ENCODE measurements around the gene ALOX5.
A peak's percentile ranks its signal among the peaks of the same experiment; 100 is the strongest.
"Not testable (repeated sequence)": the region's sequence is repeated elsewhere in the genome, so short reads cannot be mapped to it uniquely, and the experiment has no call there.

The ALOX5 gene

GRCh38 chr10:45457487-45457886 lies 83.5 kb downstream of the ALOX5 start:
- no peak for DNase-seq (ENCODE audit: extremely low spot score, insufficient read length, low read depth)
- FAIRE-seq = no peak

DNA sequence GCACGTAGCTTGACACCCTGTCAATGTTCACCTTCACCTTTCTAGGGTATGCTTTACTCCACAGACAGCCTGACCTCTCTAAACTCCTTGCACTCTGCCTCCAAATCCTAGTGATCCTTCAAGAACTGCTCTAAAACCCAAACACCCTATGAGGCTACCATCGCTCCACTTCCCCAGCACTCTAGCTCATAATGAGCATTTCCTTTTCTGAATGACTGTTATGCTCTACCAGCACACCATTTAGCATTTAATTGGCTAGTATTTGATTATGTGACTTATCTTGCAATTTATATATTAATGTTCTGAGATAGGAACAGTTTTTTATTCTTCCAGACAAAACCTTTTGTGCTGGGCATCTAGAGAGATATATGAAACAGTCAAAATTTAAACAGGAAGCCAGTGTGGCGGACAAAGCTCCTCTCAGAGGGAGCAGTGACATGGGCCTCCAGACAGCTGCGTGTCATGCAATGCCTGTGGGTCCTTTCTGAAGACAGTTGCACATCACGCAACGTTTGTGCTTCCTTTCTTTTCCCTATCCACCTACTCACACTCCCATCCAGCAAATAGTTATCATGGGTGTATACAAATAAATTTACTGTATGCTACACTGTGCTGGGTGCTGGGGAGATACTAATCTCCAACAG lies 86.3 kb downstream of the ALOX5 start:
- DNase-seq (ENCODE audit: extremely low spot score, insufficient read length, low read depth) (no peak), FAIRE-seq (no peak)

DNA sequence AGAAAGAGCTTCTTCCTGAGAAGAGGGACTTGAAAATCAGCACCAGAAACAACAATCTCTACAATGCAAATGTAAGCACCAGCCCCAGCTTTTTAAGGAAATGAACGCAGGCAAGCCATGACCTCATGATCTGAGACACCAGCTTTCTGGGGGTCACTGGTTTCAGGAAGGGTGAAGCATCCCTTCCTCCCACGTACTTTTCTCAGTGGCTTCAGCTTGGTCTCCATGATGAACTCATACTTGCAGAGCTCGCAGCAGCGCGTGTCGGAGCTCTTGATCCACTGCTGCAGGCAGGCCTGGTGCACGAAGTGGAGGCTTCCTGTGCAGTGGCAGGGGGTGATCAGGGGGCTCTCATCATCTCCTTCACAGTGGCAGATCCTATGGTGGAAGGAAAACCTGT lies 87.0 kb downstream of the ALOX5 start:
- peak; percentile 98 for FAIRE-seq
- peak; percentile 65 for DNase-seq (ENCODE audit: extremely low spot score, insufficient read length, low read depth)

GRCh38 chr10:45463244-45464116 lies 89.5 kb downstream of the ALOX5 start:
- DNase-seq (ENCODE audit: extremely low spot score, insufficient read length, low read depth) (no peak), FAIRE-seq (peak; percentile 60)

GRCh38 chr10:45464958-45465567 lies 91.0 kb downstream of the ALOX5 start:
- DNase-seq (ENCODE audit: extremely low spot score, insufficient read length, low read depth) = peak; percentile 70

GRCh38 chr10:45466784-45467183 lies 92.8 kb downstream of the ALOX5 start:
- DNase-seq (ENCODE audit: extremely low spot score, insufficient read length, low read depth) = no peak
- FAIRE-seq = no peak

More at GRCh38 chr10:45464958-45465567, 91.0 kb downstream of the ALOX5 start:
- peak; percentile 93 for FAIRE-seq

GRCh38 chr10:45468079-45468478 lies 94.1 kb downstream of the ALOX5 start:
- FAIRE-seq = no peak

DNA sequence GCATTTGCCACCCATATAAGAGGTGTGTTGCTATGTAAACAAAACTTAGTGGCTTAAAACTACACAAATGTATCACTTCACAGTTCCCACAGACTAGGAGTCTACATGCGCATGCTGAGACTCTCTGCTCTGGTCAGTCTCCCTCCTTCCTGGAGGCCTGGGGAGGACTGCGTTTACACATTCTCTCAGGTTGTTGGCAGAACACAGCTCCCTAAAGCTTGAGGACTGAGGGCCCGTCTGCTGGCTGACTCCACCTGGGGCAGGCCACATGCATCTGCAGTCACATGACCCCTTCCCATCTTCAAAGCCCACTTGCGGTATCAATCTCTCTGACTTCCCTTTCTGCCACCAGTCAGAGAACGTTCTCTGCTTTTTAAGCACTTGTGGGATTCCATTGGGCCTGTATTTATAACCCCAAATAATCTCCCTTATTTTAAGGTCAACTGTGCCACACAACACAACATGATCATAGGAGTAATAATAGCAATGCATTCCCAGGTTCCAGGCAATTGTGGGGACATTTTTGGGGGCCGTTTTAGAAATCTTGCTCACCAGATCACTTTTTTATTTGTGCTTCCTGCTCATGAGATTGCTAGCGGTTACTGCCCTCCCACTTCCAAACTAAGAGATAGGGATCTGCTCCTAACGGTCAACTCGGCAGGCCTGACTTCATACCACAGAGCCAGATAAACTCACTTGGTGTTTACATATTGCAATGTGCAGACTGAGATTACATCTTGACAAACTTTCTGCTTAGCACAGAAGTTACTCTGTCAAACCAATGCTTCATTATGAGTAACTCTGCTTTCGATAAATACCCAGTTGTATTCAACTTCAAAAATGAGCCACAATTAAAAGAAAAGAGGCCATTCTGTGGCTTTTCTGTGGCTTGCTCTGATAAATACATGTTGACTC lies 96.3 kb downstream of the ALOX5 start:
- FAIRE-seq = no peak
- DNase-seq (ENCODE audit: extremely low spot score, insufficient read length, low read depth) = no peak

More at GRCh38 chr10:45468079-45468478, 94.1 kb downstream of the ALOX5 start:
- DNase-seq (ENCODE audit: extremely low spot score, insufficient read length, low read depth) = no peak

GRCh38 chr10:45471059-45471458 lies 97.0 kb downstream of the ALOX5 start:
- FAIRE-seq (no peak), DNase-seq (ENCODE audit: extremely low spot score, insufficient read length, low read depth) (no peak)

- DNase-seq (ENCODE audit: extremely low spot score, insufficient read length, low read depth) (no peak), FAIRE-seq (no peak)
Measured at GRCh38 chr10:45471531-45472310, 97.7 kb downstream of the ALOX5 start.

- DNase-seq (ENCODE audit: extremely low spot score, insufficient read length, low read depth) = no peak
- no peak for FAIRE-seq
Measured at GRCh38 chr10:45473126-45473525, 99.1 kb downstream of the ALOX5 start.

DNA sequence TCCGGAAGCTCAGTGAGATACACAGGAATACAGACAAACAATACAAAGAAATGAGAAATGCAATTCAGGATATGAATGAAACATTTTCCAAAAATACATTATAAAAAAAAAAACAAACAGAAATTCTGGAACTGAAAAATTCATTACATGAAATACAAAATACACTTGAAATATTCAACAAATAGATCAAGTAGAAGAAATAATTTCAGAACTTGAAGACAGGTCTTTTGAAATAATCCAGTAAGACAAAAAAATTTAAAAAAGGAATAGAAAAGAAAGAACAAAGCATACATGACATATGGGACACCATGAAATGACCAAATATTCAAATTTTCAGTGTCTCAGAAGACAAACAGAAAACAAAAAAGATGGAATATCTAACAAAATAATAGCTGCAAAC lies 102.5 kb downstream of the ALOX5 start:
- FAIRE-seq (no peak), DNase-seq (ENCODE audit: extremely low spot score, insufficient read length, low read depth) (no peak)

DNA sequence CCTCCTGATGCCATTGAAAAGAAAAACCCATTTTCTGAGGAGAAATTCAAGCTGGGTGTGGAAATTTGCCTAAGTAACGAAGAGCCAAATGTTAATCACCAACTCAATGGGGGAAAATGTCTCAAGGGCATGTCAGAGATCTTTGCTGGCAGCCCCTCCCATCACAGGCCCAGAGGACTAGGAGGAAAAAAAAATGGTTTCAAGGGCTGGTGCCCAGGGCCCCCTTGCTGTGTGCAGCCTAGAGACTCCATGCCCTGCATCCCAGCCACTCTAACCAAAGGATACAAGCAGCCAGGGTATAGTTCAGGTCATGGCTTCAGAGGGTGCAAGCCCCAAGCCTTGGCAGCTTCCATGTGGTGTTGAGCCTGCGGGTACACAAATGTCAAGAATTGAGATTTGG lies 106.3 kb downstream of the ALOX5 start:
- FAIRE-seq (no peak), DNase-seq (ENCODE audit: extremely low spot score, insufficient read length, low read depth) (no peak)

GRCh38 chr10:45481100-45481499 lies 107.1 kb downstream of the ALOX5 start:
- DNase-seq (ENCODE audit: extremely low spot score, insufficient read length, low read depth); FAIRE-seq: not testable (repeated sequence)

GRCh38 chr10:45483002-45483401 lies 109.0 kb downstream of the ALOX5 start:
- no peak for FAIRE-seq

DNA sequence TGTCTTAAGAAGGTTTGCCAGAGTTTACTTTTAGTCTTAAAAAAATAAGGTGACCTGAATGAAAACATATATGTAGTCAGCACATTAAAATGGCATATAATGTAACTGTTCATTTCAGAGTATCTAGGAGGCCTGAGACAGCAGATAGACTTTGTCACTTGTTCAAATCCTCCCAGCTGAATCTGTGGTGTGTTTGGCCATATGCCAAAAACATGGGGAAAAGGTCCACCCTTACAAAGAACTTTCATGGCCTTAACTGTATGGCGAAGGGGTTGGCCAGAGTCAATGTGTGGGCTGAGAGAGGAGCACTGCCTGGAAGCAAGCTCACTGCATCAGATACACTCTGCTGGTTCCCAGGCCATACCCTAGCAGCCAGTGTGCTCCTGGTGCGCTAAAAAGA lies 113.7 kb downstream of the ALOX5 start:
- FAIRE-seq (no peak), DNase-seq (ENCODE audit: extremely low spot score, insufficient read length, low read depth) (no peak)

More at GRCh38 chr10:45483002-45483401, 109.0 kb downstream of the ALOX5 start:
- no peak for DNase-seq (ENCODE audit: extremely low spot score, insufficient read length, low read depth)

DNA sequence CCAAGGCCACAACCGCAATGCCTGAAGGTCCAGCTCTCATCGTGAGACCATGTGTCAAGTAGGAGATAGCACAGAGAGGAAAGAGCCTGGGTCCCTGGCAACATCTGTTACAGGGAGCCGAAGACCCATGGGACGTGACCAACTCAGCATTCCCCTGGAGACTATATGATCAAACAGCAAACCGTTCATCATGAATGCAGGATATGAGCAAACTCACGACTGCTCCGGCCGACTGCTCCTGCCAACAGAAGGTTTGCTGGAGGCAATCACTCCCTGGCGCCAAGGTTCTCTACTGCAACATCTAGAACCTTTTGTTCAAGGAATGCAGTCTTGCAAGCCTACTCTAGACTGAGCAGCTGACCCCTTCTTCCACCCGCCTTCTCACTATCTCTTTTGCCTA lies 114.3 kb downstream of the ALOX5 start:
- DNase-seq (ENCODE audit: extremely low spot score, insufficient read length, low read depth) = no peak
- no peak for FAIRE-seq

GRCh38 chr10:45490277-45490676 lies 116.3 kb downstream of the ALOX5 start:
- no peak for FAIRE-seq
- DNase-seq (ENCODE audit: extremely low spot score, insufficient read length, low read depth) = no peak

DNA sequence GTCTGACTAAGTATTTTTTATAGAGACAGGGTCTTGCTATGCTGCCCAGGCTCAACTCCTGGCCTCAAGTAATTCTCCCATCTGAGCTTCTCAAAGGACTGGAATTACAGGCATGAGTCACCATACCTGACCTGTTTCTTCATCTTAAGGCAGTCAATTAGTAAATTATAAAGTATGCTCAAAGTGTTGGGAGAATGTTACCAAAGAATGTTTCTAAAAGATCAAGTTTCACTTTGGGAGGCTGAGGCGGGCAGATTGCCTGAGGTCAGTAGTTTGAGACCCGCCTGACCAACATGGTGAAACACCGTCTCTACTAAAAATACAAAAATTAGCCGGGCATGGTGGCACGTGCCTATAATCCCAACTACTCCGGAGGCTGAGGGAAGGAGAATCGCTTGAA lies 117.0 kb downstream of the ALOX5 start:
- FAIRE-seq (no peak), DNase-seq (ENCODE audit: extremely low spot score, insufficient read length, low read depth) (no peak)

Data from GM18507 (cell line).